Astrocyte (in vitro differentiated cells and primary cell): ENCODE data around the gene DPF3.

Experiments
- CTCF ChIP-seq: IDR thresholded peaks from 2 replicates; pipeline ENCODE4 v1.5.1; 2011; ENCODE audit warnings: low read depth, mild to moderate bottlenecking, inconsistent platforms, low read length, moderate library complexity; ENCODE audit not compliant: insufficient read depth
- EZH2 ChIP-seq: IDR thresholded peaks from 2 replicates; pipeline ENCODE4 v1.6.1; 2012; ENCODE audit warnings: mild to moderate bottlenecking, low read length, inconsistent platforms; ENCODE audit not compliant: insufficient read depth

DNA sequence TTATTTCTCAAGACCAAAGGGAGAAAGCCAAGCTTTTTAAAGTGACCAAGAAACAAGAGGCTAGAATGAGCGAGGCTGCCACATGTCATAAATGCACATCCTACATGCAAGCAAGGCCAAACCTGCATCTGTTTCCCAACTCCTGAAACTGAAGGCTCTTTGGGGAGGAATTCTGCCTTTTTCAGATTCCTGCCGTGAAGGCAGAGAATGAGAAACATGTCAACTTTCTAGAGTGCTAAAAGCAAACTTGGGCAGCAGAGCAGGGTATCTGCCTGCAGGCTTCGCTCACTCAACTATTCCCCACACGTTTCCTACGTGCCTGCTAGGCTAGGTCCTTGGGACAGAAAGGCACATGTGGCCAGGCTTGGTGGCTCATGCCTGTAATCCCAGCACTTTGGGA lies 15.2 kb downstream of the DPF3 start:
- TF ChIP-seq CTCF (no peak), EZH2 (no peak)
